ENCODE measurements around the gene TBC1D7. TPM values are rescaled to one million over a fixed set of nuclear protein-coding genes. Genes with fewer than 3 reads are reported as not detected.

TBC1D7 gene
- total RNA-seq, 4 donors from 2014 or later, result 4.4 to 23.6 (median 12.5) TPM; not detected in 1

GRCh38 chr6:13339863-13340630 is 11.7 kb upstream of the TBC1D7 start:
- H3K4me1 ChIP-seq, result no peaks in the 10 kb centered on the region
- TF ChIP-seq POLR2A (IDR thresholded peaks at IDR 0.05) (no peak), CTCF (IDR thresholded peaks at IDR 0.05) (no peak)
- H3K36me3 ChIP-seq, result no peaks in the 10 kb centered on the region
- intact Hi-C loops (cut with DNase I; ENCODE audit: low total_unique reads), result no loop called here
- no peaks in the 10 kb centered on the region for H3K9me3 ChIP-seq
- H3K27me3 ChIP-seq, result no peaks in the 10 kb centered on the region
- H3K27ac ChIP-seq, result no peak overlapping the region
- no peak overlapping the region for H3K4me3 ChIP-seq
- DNase-seq, result no peak

GRCh38 chr6:13338038-13338437 is 9.7 kb upstream of the TBC1D7 start:
- Histone ChIP-seq H3K9me3 (no peaks in the 10 kb centered on the region), H3K27me3 (no peaks in the 10 kb centered on the region), H3K36me3 (no peaks in the 10 kb centered on the region), H3K4me1 (no peaks in the 10 kb centered on the region), H3K27ac (no peak overlapping the region), H3K4me3 (no peak overlapping the region)
- no peak for DNase-seq
- intact Hi-C loops (cut with DNase I; ENCODE audit: low total_unique reads), result no loop called here
- no peak for TF ChIP-seq CTCF (IDR thresholded peaks at IDR 0.05)
- no peak for TF ChIP-seq POLR2A (IDR thresholded peaks at IDR 0.05)

DNA sequence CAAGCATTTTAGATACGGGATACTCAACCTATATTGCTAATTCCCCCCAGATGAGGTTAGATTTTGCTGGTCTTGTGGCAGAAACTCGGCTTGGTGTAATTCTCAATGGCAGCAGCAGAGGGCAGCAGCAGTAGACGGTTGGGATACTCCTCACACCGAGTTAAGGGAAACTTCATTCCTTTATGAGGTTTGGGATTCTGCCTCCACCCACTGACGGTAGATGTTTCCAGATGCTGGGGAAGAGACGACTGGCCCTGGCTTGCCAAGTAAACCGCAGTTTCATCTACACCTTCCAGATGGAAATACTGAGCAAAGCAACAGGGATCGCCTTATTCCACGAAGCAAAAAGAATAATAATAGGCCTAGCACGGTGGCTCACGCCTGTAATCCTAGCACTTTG is 8.2 kb upstream of the TBC1D7 start:
- H3K4me1 ChIP-seq, result no peaks in the 10 kb centered on the region
- intact Hi-C loops (cut with DNase I; ENCODE audit: low total_unique reads), result no loop called here
- peak; percentile 66 to 83 for DNase-seq
- H3K9me3 ChIP-seq, result no peaks in the 10 kb centered on the region
- no peaks in the 10 kb centered on the region for H3K36me3 ChIP-seq
- peak; percentile 72 to 90 (median 88) for TF ChIP-seq CTCF (IDR thresholded peaks at IDR 0.05)
- TF ChIP-seq POLR2A (IDR thresholded peaks at IDR 0.05), result no peak
- H3K4me3 ChIP-seq, result no peak overlapping the region
- H3K27ac ChIP-seq, result no peak overlapping the region
- no peaks in the 10 kb centered on the region for H3K27me3 ChIP-seq

DNA sequence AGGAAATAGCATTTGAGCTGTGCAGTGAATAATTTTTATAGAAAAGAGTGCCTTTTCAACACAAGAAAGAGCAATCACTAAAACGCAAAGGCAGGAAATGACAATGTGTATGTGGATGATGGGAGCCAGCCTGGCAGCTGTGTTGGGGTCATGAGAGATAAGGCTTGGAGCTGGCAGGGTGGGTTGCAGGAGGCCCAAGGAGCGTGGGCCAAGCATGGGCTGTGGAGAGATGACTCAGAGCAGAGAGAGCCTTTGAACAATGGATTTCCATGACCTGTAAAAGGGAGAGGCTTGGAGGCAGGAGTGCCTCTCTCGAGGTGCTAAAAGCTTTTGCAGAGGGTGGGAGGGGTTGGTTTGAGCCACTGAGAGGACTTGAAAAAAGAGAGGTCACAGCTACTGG is 6.6 kb upstream of the TBC1D7 start:
- H3K36me3 ChIP-seq, result no peaks in the 10 kb centered on the region
- intact Hi-C loops (cut with DNase I; ENCODE audit: low total_unique reads), result no loop called here

More for the DNA sequence above, 6.6 kb upstream of the TBC1D7 start:
- TF ChIP-seq POLR2A (IDR thresholded peaks at IDR 0.05), result no peak
- TF ChIP-seq CTCF (IDR thresholded peaks at IDR 0.05), result no peak
- H3K9me3 ChIP-seq, result no peaks in the 10 kb centered on the region
- no peak overlapping the region for H3K4me3 ChIP-seq
- H3K27me3 ChIP-seq, result no peaks in the 10 kb centered on the region
- DNase-seq, result no peak
- no peak overlapping the region for H3K27ac ChIP-seq
- no peaks in the 10 kb centered on the region for H3K4me1 ChIP-seq

Data from uterus (tissue), 4 donors.